GM12873 (cell line): Measurements from ENCODE around the gene MAGEA4.

Source experiments
- TF ChIP-seq, protein P1 (sequence below): IDR thresholded peaks from 2 replicates; pipeline ENCODE4 v1.5.1; 2012; ENCODE audit warnings: low read depth, mild to moderate bottlenecking, moderate library complexity, low read length, control low read depth; ENCODE audit not compliant: insufficient read depth; ENCODE audit errors: missing control alignments

The MAGEA4 gene

DNA sequence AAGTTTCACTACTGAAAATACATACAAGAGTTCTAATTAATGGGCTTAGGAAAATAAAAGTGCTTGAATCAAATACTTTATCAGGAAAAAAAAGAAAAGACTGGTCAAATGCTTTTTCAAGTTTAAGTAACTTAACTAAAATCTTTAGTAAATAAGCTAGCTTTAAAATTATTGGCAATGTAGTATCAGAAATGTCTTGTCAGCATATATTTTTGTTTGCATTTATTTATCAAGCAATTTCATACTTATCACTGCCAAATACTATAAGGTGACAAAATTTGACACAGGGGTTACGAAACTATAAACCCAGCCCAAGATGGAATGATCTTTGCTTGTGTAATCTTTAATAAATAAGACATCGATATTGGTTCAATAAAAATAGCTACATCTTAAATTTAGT, 31.8 kb upstream of the MAGEA4 start:
- TF ChIP-seq, protein P1, sequence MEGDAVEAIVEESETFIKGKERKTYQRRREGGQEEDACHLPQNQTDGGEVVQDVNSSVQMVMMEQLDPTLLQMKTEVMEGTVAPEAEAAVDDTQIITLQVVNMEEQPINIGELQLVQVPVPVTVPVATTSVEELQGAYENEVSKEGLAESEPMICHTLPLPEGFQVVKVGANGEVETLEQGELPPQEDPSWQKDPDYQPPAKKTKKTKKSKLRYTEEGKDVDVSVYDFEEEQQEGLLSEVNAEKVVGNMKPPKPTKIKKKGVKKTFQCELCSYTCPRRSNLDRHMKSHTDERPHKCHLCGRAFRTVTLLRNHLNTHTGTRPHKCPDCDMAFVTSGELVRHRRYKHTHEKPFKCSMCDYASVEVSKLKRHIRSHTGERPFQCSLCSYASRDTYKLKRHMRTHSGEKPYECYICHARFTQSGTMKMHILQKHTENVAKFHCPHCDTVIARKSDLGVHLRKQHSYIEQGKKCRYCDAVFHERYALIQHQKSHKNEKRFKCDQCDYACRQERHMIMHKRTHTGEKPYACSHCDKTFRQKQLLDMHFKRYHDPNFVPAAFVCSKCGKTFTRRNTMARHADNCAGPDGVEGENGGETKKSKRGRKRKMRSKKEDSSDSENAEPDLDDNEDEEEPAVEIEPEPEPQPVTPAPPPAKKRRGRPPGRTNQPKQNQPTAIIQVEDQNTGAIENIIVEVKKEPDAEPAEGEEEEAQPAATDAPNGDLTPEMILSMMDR: no peak

DNA sequence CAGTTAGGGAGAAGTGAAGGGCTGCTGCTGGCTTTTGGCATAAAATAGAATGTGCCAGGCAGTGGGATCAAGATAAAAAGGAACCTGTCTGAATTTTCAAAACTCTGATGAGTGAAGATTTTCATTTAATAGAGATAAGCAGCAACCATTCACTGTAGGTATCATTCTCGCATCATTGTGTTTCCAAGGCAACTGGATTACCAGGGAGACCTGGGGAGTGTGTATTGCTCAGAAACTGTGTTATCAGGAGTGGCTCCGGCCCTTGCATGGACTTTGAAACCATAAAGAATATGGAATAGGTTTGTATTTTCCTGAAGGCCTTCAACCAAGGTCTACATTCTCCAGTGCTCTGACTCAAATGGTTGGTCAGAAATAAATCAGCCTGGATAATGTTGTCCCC, 23.3 kb upstream of the MAGEA4 start:
- TF ChIP-seq, protein P1: no peak

DNA sequence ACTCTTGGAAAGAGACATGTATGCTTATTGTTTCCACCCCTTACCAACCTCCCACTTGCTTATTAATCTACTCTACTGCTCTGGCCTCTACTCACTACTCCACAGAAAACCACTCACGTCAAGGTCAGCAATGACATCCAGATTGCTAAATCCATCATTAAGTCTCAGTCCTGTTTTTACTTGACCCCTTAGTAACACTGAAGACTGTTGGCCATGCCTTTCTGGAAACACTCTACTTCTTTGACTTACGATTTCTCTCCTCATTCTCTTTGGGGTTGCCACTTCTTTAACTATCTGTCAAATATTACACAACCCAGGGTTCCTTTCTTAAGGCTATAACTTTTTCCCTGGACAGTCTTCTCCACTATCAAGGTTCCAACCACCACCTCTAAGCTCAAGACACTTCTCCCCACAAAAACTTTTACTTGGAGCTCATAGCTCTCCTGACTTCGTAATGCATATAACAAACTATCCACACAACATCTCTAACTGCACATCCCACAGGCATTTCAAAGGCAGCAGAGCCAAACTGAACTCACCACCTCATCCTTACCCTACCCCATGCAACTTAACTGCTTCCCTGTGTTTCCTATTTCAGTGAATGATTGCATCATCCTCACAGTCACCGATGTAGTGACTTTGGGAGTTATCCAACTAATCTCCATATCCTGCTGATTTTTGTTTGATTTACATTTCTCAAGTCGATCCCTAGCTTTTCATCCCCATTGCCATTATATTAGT, 15.8 kb upstream of the MAGEA4 start:
- TF ChIP-seq, protein P1: no peak

DNA sequence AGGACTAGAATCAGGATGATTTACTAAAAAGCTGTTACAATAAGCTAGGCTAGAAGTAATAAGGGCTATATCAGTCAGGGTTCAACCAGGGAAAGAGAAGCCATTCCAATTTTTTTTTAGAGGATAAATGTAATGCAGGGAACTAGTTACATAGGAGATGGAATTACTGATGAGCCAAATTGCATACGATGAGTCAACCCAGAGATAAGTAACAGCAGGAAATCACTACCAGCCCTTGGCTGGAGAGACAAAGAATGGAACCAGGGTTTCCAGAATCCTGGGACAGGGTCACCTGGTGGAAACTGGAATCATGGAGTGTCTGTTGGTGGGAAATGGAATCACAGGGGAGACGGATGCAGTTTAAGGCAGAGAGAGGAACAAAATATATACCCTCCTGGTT, 13.1 kb upstream of the MAGEA4 start:
- TF ChIP-seq, protein P1: no peak

DNA sequence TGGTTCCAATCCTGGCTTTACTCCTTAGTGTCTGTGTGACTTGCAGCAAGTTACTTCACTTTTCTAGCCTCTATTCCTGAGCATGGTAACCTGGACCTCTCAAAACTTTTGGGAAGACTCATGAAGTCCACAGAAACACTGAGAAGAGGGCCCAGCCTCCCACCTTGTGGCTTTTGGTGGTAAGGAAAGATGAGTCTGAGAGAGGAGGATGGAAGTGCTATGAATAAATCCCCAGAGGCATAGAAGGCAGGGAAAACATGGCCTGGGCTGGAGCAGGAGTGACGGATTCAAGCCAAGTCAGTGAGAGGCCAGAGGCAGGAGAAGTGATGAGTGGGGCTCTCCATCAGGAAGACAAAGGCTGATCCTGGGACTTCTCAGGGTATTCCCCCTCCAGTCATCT, 10.9 kb upstream of the MAGEA4 start:
- TF ChIP-seq, protein P1: no peak

DNA sequence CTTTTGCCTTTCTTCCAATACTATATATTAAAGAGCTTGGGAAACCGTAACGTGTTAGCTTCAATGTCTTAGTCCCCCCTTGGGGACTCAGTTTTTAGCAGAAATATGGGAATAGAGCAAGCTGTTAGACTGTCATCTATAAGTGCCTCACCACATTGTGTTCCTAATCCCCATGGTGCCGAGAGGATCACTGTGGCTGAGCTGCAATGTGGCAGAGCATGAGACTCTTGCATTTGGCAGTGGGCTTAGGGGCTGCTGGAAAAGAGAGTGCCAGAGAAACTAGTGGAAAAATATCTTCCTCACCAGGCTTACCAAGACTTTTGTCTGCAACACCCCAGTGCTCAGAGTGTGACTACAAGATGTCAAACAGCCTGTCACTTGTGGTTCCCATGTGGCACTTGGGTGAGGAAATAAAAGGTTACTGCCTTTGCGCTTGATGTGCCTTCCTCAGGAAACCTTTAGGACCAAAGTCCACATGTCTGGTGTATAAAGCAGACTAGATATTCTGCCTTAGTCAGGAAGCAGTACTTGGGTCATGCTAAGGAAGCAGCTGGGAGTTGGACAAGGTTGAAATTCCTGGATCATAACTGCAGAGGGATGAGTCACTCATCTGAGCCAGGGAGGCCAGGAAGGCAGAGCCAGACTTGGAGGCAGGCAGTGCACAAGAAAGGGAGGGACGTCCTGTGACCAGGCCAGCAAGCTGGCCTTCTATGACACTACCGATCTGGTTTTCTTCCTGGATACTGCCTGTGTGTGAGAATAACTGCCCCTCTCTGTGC, 9.7 kb upstream of the MAGEA4 start:
- TF ChIP-seq, protein P1: no peak

DNA sequence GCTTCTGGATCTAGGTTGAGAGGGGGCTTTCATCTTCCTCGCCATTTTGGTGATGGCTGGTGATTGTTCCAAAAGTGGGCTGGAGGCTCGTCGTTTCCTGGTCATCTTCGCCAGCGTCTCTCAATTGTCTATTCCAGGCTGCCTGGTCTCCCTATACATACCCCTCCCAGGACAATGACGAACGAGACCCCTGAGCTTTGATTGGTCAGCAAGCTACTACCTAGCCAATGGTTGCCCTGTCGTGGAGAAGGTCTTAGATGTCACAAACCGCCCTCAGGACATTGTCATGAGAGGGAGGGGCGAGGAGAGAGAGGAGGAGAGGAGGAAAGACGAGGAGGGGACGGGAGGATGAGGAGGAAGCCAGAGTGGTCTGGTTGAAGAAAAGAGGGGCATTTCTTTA, 7.7 kb upstream of the MAGEA4 start:
- TF ChIP-seq, protein P1: no peak
